H1 (cell line): Measurements from ENCODE around the gene AKT1. TPM values are rescaled to one million over a fixed set of nuclear protein-coding genes. Genes with fewer than 3 reads are reported as not detected.

ENCODE experiments used
- CHD1 ChIP-seq: IDR thresholded peaks from 2 replicates; pipeline ENCODE4 v1.6.1; 2012; ENCODE audit warnings: low read depth, low read length, improper control_type of control experiment
- CHD7 ChIP-seq: fragments of 300-600 bp; sonication (generic); IDR thresholded peaks from 2 replicates; pipeline ENCODE4 v1.7.1; 2012; ENCODE audit warnings: low read length, moderate library complexity, mild to moderate bottlenecking, inconsistent platforms; ENCODE audit not compliant: insufficient replicate concordance
- CTCF ChIP-seq, 3 experiments: IDR thresholded peaks; 1 replicate in 2 of 3; 2 replicates in 1 of 3; pipeline versions ENCODE4 v1.5.1 to v1.6.1; 2011; ENCODE audit warnings: low read length in 3 of 3, mild to moderate bottlenecking in 3 of 3, inconsistent platforms in 2 of 3, low read depth in 1 of 3, moderate library complexity in 1 of 3; ENCODE audit not compliant: insufficient read depth in 1 of 3; ENCODE audit errors: control extremely low read depth in 1 of 3
- FOSL1 ChIP-seq: IDR thresholded peaks from 2 replicates; pipeline ENCODE4 v1.6.1; 2011; ENCODE audit warnings: mild to moderate bottlenecking, low read depth, low read length, moderate library complexity; ENCODE audit not compliant: insufficient read depth
- JUND ChIP-seq: IDR thresholded peaks from 2 replicates; pipeline ENCODE4 v1.6.1; 2011; ENCODE audit warnings: mild to moderate bottlenecking, improper control_type of control experiment, low read length
- RFX5 ChIP-seq: IDR thresholded peaks from 2 replicates; pipeline ENCODE4 v1.6.1; 2011; ENCODE audit warnings: low read depth, low read length, improper control_type of control experiment, borderline replicate concordance
- SUZ12 ChIP-seq: fragments of 200-600 bp; sonication (generic); IDR thresholded peaks from 2 replicates; pipeline ENCODE4 v1.6.1; 2012; ENCODE audit warnings: mild to moderate bottlenecking, inconsistent platforms, low read length, moderate library complexity, mixed read lengths
- polyA plus RNA-seq, 7 experiments: library from polyadenylated mRNA; depleted of rRNA in 3 of 7; stranded (reverse) in 5 of 7; unstranded in 2 of 7; fragments of >200 nt in 5 of 7; fragments of 200-250 nt in 2 of 7; gene quantifications; 1 replicate in 5 of 7; 2 replicates in 1 of 7; 4 replicates in 1 of 7; pipeline versions ENCODE4 v1.2.1 to v1.2.3, GENCODE V29; 2011 to 2013; ENCODE audit warnings: missing spikeins in 2 of 7, mixed read lengths in 2 of 7
- total RNA-seq: library from RNA; stranded (reverse); fragmentation: NEBNext Ultra II Directional; extraction: Animal tissue kit (Norgen Biotek cat#: 25700); gene quantifications from 2 replicates; pipeline ENCODE4 v1.2.1, GENCODE V29; 2021

AKT1 gene
- total and polyA plus RNA-seq, 2 of the 8 experiments (the other 6 are each of a cell fraction or from before 2014, with no cell fraction given) = 68.1 to 71.5 TPM

GRCh38 chr14:104786726-104787675 lies 8.5 kb downstream of the AKT1 start (continued):
- TF ChIP-seq CHD7 (no peak), FOSL1 (no peak), CTCF (IDR thresholded peaks at IDR 0.05; ENCODE audit: control extremely low read depth in 1 of 3, insufficient read depth in 1 of 3, low read depth in 1 of 3, low read length in 3 of 3) (no peak), RFX5 (no peak), SUZ12 (no peak), CHD1 (no peak), JUND (no peak)
